WTC11 (cell line): ENCODE measurements around the gene PAX8. TPM values are rescaled to one million over a fixed set of nuclear protein-coding genes. Genes with fewer than 3 reads are reported as not detected.

Experiments
- ATAC-seq: fragments of 200-7000 bp; cut with Tn5 transposase; 2 replicates; pipeline ENCODE4 v1.10.0; 2021; ENCODE audit warnings: mild to moderate bottlenecking, moderate library complexity
- CTCF ChIA-PET: fragments of 300-600 bp; sonication (Branson Sonifier 250); formaldehyde crosslinking; loops from one replicate; lab custom pipeline; 2021; ENCODE audit warnings: antibody characterized with exemption; lab: Charles Lee
- POLR2A ChIA-PET: fragments of 350-600 bp; sonication (Branson Sonifier 250); formaldehyde crosslinking; loops from one replicate; lab custom pipeline; 2021; ENCODE audit warnings: antibody characterized with exemption; lab: Charles Lee
- DNase-seq: peaks from one replicate; pipeline ENCODE4 v3.0.0; 2021; ENCODE audit warnings: low spot score
- H3K27ac Mint-ChIP-seq: 2 replicates; pipeline ENCODE4 v1.8.0; 2021; ENCODE audit warnings: mixed read lengths
- H3K27me3 Mint-ChIP-seq: 2 replicates; pipeline ENCODE4 v1.8.0; 2021; ENCODE audit warnings: low read depth, mild to moderate bottlenecking, moderate library complexity, mixed read lengths
- H3K36me3 Mint-ChIP-seq: 2 replicates; pipeline ENCODE4 v1.8.0; 2021; ENCODE audit warnings: mixed read lengths
- H3K4me1 Mint-ChIP-seq: 2 replicates; pipeline ENCODE4 v1.8.0; 2022; ENCODE audit warnings: mixed read lengths
- H3K4me3 Mint-ChIP-seq: 2 replicates; pipeline ENCODE4 v1.8.0; 2021; ENCODE audit warnings: mild to moderate bottlenecking, moderate library complexity, mixed read lengths
- H3K9me3 Mint-ChIP-seq: 2 replicates; pipeline ENCODE4 v1.8.0; 2021; ENCODE audit warnings: mixed read lengths
- CREB1 ChIP-seq: sonication (generic); formaldehyde crosslinking; IDR thresholded peaks from 2 replicates; pipeline ENCODE4 v1.8.0; 2023; ENCODE audit warnings: mild to moderate bottlenecking, missing genetic modification reagents
- FOXK1 ChIP-seq: sonication (generic); formaldehyde crosslinking; IDR thresholded peaks from 2 replicates; pipeline ENCODE4 v1.8.0; 2022; ENCODE audit warnings: mild to moderate bottlenecking, moderate library complexity, missing genetic modification reagents
- JAZF1 ChIP-seq: fragments of 250-450 bp; sonication (Bioruptor Pico); IDR thresholded peaks from 2 replicates; pipeline ENCODE4 v1.9.0; 2021; ENCODE audit warnings: moderate library complexity, mild to moderate bottlenecking, inconsistent platforms
- MXD4 ChIP-seq: fragments of 250-450 bp; sonication (Bioruptor Pico); IDR thresholded peaks from 2 replicates; pipeline ENCODE4 v1.8.0; 2021; ENCODE audit warnings: mild to moderate bottlenecking, moderate library complexity, borderline replicate concordance
- NFYB ChIP-seq: sonication (generic); formaldehyde crosslinking; conservative IDR thresholded peaks from 2 replicates; pipeline ENCODE4 v1.8.0; 2022; ENCODE audit warnings: low read depth, missing genetic modification reagents
- RELA ChIP-seq: sonication (generic); formaldehyde crosslinking; IDR thresholded peaks from 2 replicates; pipeline ENCODE4 v1.8.1; 2022; ENCODE audit warnings: missing genetic modification reagents, mild to moderate bottlenecking, borderline replicate concordance
- SOX15 ChIP-seq: fragments of 250-450 bp; sonication (Bioruptor Pico); IDR thresholded peaks from 2 replicates; pipeline ENCODE4 v1.9.0; 2021; ENCODE audit warnings: mild to moderate bottlenecking
- SP1 ChIP-seq: sonication (generic); formaldehyde crosslinking; conservative IDR thresholded peaks from 2 replicates; pipeline ENCODE4 v1.8.1; 2022; ENCODE audit warnings: missing genetic modification reagents
- TEAD1 ChIP-seq: sonication (generic); formaldehyde crosslinking; IDR thresholded peaks from 2 replicates; pipeline ENCODE4 v1.8.0; 2022; ENCODE audit warnings: mild to moderate bottlenecking, missing genetic modification reagents
- ZNF138 ChIP-seq: sonication (generic); formaldehyde crosslinking; conservative IDR thresholded peaks from 2 replicates; pipeline ENCODE4 v1.8.1; 2022; ENCODE audit warnings: mild to moderate bottlenecking, moderate library complexity, missing genetic modification reagents
- ZNF219 ChIP-seq: sonication (generic); formaldehyde crosslinking; IDR thresholded peaks from 2 replicates; pipeline ENCODE4 v1.8.0; 2023; ENCODE audit warnings: missing genetic modification reagents, mild to moderate bottlenecking, borderline replicate concordance
- total RNA-seq: library from RNA; stranded (reverse); gene quantifications from 3 replicates; pipeline ENCODE4 v1.2.3, GENCODE V29; 2021
- TF ChIP-seq, protein P1 (sequence below): sonication (generic); formaldehyde crosslinking; IDR thresholded peaks from 2 replicates; pipeline ENCODE4 v1.8.1; 2023; ENCODE audit warnings: mild to moderate bottlenecking, moderate library complexity, missing genetic modification reagents
- TF ChIP-seq, protein P2 (sequence below): sonication (generic); formaldehyde crosslinking; IDR thresholded peaks from 2 replicates; pipeline ENCODE4 v1.8.0; 2023; ENCODE audit warnings: missing genetic modification reagents
- TF ChIP-seq, protein P3 (sequence below): sonication (generic); formaldehyde crosslinking; IDR thresholded peaks from 2 replicates; pipeline ENCODE4 v1.8.1; 2023; ENCODE audit warnings: mild to moderate bottlenecking, missing genetic modification reagents, borderline replicate concordance
- TF ChIP-seq, protein P4 (sequence below): sonication (generic); formaldehyde crosslinking; IDR thresholded peaks from 2 replicates; pipeline ENCODE4 v1.8.1; 2023; ENCODE audit warnings: mild to moderate bottlenecking, missing genetic modification reagents, moderate library complexity
- TF ChIP-seq, protein P5 (sequence below): sonication (generic); formaldehyde crosslinking; IDR thresholded peaks from 2 replicates; pipeline ENCODE4 v1.8.0; 2022; ENCODE audit warnings: mild to moderate bottlenecking, missing genetic modification reagents
- TF ChIP-seq, protein P6 (sequence below): sonication (generic); formaldehyde crosslinking; IDR thresholded peaks from 2 replicates; pipeline ENCODE4 v1.8.1; 2023; ENCODE audit warnings: mild to moderate bottlenecking, missing genetic modification reagents, moderate library complexity
- TF ChIP-seq, protein P7 (sequence below): sonication (generic); formaldehyde crosslinking; conservative IDR thresholded peaks from 2 replicates; pipeline ENCODE4 v1.8.1; 2022; ENCODE audit warnings: mild to moderate bottlenecking, missing genetic modification reagents

Gene PAX8
- total RNA-seq, 1 experiment from 2014 or later, result 0.35 TPM

DNA sequence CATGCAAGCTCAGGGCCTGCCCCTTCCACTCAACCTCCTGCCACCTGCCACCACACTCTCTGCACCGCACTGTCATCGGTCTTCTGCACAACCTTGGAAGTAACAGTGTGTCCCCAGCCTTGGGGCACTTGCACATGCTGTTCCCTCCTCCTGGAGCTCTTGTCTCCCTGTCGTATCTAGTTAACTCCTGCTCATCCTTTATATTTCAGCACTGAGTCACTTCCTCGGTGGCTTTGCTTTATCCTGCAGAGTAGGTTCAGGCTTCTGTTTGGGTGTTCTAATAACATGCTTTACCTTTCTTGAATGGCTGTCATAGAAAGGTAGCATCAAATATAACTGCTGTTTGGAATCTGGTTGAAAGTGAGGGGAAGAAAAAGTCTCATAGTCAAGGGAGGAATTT, 25.3 kb downstream of the PAX8 start:
- Mint-ChIP-seq H3K36me3 (peaks cover 7% of the 10 kb centered on the region), H3K27ac (no peak overlapping the region), H3K9me3 (peaks cover 8% of the 10 kb centered on the region; the same call in 1 of the 2 replicates), H3K27me3 (peaks cover 26% of the 10 kb centered on the region), H3K4me1 (peaks cover 14% of the 10 kb centered on the region), H3K4me3 (no peak overlapping the region)
- DNase-seq (no peak), ATAC-seq (no peak)
- POLR2A ChIA-PET, result no interaction called here
- TF ChIP-seq CREB1 (CRISPR knock-in tag) (no peak), JAZF1 (no peak), ZNF219 (CRISPR knock-in tag) (no peak), MXD4 (no peak), FOXK1 (CRISPR knock-in tag) (no peak), SOX15 (CRISPR knock-in tag) (no peak), SP1 (CRISPR knock-in tag) (no peak), TEAD1 (CRISPR knock-in tag) (no peak), RELA (no peak), ZNF138 (CRISPR knock-in tag) (no peak)
- TF ChIP-seq, protein P1, sequence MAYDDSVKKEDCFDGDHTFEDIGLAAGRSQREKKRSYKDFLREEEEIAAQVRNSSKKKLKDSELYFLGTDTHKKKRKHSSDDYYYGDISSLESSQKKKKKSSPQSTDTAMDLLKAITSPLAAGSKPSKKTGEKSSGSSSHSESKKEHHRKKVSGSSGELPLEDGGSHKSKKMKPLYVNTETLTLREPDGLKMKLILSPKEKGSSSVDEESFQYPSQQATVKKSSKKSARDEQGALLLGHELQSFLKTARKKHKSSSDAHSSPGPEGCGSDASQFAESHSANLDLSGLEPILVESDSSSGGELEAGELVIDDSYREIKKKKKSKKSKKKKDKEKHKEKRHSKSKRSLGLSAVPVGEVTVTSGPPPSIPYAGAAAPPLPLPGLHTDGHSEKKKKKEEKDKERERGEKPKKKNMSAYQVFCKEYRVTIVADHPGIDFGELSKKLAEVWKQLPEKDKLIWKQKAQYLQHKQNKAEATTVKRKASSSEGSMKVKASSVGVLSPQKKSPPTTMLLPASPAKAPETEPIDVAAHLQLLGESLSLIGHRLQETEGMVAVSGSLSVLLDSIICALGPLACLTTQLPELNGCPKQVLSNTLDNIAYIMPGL (CRISPR knock-in tag), result no peak
- TF ChIP-seq, protein P2, sequence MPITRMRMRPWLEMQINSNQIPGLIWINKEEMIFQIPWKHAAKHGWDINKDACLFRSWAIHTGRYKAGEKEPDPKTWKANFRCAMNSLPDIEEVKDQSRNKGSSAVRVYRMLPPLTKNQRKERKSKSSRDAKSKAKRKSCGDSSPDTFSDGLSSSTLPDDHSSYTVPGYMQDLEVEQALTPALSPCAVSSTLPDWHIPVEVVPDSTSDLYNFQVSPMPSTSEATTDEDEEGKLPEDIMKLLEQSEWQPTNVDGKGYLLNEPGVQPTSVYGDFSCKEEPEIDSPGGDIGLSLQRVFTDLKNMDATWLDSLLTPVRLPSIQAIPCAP, result no peak
- TF ChIP-seq, protein P3, sequence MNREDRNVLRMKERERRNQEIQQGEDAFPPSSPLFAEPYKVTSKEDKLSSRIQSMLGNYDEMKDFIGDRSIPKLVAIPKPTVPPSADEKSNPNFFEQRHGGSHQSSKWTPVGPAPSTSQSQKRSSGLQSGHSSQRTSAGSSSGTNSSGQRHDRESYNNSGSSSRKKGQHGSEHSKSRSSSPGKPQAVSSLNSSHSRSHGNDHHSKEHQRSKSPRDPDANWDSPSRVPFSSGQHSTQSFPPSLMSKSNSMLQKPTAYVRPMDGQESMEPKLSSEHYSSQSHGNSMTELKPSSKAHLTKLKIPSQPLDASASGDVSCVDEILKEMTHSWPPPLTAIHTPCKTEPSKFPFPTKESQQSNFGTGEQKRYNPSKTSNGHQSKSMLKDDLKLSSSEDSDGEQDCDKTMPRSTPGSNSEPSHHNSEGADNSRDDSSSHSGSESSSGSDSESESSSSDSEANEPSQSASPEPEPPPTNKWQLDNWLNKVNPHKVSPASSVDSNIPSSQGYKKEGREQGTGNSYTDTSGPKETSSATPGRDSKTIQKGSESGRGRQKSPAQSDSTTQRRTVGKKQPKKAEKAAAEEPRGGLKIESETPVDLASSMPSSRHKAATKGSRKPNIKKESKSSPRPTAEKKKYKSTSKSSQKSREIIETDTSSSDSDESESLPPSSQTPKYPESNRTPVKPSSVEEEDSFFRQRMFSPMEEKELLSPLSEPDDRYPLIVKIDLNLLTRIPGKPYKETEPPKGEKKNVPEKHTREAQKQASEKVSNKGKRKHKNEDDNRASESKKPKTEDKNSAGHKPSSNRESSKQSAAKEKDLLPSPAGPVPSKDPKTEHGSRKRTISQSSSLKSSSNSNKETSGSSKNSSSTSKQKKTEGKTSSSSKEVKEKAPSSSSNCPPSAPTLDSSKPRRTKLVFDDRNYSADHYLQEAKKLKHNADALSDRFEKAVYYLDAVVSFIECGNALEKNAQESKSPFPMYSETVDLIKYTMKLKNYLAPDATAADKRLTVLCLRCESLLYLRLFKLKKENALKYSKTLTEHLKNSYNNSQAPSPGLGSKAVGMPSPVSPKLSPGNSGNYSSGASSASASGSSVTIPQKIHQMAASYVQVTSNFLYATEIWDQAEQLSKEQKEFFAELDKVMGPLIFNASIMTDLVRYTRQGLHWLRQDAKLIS, result no peak
- TF ChIP-seq, protein P4, sequence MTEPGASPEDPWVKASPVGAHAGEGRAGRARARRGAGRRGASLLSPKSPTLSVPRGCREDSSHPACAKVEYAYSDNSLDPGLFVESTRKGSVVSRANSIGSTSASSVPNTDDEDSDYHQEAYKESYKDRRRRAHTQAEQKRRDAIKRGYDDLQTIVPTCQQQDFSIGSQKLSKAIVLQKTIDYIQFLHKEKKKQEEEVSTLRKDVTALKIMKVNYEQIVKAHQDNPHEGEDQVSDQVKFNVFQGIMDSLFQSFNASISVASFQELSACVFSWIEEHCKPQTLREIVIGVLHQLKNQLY (CRISPR knock-in tag), result no peak
- TF ChIP-seq, protein P5, sequence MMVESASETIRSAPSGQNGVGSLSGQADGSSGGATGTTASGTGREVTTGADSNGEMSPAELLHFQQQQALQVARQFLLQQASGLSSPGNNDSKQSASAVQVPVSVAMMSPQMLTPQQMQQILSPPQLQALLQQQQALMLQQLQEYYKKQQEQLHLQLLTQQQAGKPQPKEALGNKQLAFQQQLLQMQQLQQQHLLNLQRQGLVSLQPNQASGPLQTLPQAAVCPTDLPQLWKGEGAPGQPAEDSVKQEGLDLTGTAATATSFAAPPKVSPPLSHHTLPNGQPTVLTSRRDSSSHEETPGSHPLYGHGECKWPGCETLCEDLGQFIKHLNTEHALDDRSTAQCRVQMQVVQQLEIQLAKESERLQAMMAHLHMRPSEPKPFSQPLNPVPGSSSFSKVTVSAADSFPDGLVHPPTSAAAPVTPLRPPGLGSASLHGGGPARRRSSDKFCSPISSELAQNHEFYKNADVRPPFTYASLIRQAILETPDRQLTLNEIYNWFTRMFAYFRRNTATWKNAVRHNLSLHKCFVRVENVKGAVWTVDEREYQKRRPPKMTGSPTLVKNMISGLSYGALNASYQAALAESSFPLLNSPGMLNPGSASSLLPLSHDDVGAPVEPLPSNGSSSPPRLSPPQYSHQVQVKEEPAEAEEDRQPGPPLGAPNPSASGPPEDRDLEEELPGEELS, result no peak
- TF ChIP-seq, protein P6, sequence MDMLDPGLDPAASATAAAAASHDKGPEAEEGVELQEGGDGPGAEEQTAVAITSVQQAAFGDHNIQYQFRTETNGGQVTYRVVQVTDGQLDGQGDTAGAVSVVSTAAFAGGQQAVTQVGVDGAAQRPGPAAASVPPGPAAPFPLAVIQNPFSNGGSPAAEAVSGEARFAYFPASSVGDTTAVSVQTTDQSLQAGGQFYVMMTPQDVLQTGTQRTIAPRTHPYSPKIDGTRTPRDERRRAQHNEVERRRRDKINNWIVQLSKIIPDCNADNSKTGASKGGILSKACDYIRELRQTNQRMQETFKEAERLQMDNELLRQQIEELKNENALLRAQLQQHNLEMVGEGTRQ, result no peak
- CTCF ChIA-PET, result interaction anchor here (2.1 kb wide), 1 partner anchor 19 kb away, joined by 5 read pairs; no protein-coding TSS in a partner anchor

DNA sequence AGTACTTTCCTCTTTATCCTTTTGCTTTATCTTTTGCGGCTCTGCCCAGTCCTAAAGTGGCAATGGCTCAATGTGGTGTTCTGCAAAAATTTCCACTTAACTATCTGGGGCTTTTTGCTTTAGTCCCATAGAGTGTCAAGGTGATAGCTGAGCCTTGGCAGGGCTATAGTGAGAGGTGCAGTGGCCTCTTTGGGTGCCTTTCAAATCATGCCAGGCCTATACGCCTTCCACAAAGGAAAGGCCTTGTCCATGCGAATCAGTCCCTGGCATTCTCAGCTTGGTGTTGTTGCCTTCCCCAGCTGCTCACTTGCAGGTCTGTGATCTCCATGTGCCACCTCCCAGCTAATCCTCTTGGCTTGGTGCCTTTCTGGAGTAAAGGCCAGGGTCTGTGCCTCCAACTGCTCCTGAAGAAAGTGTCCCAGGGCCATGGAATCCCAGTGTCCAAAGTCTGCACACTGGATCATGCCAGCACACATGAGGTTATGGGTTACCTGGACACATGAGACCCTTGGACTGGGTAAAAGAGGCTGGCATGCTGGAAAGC, 26.6 kb downstream of the PAX8 start:
- no peak overlapping the region for H3K27ac Mint-ChIP-seq
- H3K4me3 Mint-ChIP-seq, result no peak overlapping the region
- POLR2A ChIA-PET, result no interaction called here
- H3K27me3 Mint-ChIP-seq, result peaks cover 23% of the 10 kb centered on the region
- peaks cover 7% of the 10 kb centered on the region for H3K36me3 Mint-ChIP-seq
- no peak for ATAC-seq
- peaks cover under 1% of the 10 kb centered on the region; the same call in 1 of the 2 replicates for H3K4me1 Mint-ChIP-seq
- TF ChIP-seq NFYB (CRISPR knock-in tag), result no peak
- no peak for TF ChIP-seq ZNF138 (CRISPR knock-in tag)
- TF ChIP-seq, protein P7, sequence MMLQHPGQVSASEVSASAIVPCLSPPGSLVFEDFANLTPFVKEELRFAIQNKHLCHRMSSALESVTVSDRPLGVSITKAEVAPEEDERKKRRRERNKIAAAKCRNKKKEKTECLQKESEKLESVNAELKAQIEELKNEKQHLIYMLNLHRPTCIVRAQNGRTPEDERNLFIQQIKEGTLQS (CRISPR knock-in tag), result no peak
- CTCF ChIA-PET, result interaction anchor here (1.5 to 2.1 kb wide), 4 partner anchors 19 to 118 kb away, joined by 3 to 5 read pairs (median 4); no protein-coding TSS in a partner anchor
- H3K9me3 Mint-ChIP-seq, result peaks cover 8% of the 10 kb centered on the region; the same call in 1 of the 2 replicates
- no peak for DNase-seq
